Measurements from ENCODE around the gene NDUFAF8. TPM values are rescaled to one million over a fixed set of nuclear protein-coding genes. Genes with fewer than 3 reads are reported as not detected.

Gene NDUFAF8
- total RNA-seq, 4 donors from 2014 or later: 16.9 to 38.4 (median 22.3) TPM

- no peaks in the 10 kb centered on the region for H3K27me3 ChIP-seq
- no peak overlapping the region for H3K27ac ChIP-seq
- WGBS, 2 donors (ENCODE audit: low coverage in 1 of 2): no CpG with 5 or more reads among the region's 24 CpGs
- TF ChIP-seq CTCF (IDR thresholded peaks at IDR 0.05) (no peak), POLR2A (IDR thresholded peaks at IDR 0.05) (no peak), EP300 (IDR thresholded peaks at IDR 0.05) (no peak), POLR2AphosphoS5 (IDR thresholded peaks at IDR 0.05) (no peak)
- H3K36me3 ChIP-seq: peaks cover 0 to 34% of the 10 kb centered on the region in 2 donors
- ATAC-seq: no peak
- no peak overlapping the region for H3K4me3 ChIP-seq
- H3K9me3 ChIP-seq: no peaks in the 10 kb centered on the region
- H3K4me1 ChIP-seq: peaks cover 5 to 27% (median 17%) of the 10 kb centered on the region in 3 donors
These were observed 19.5 kb upstream of the NDUFAF8 start for GRCh38 chr17:81219476-81220180.

GRCh38 chr17:81221371-81221841 lies 17.7 kb upstream of the NDUFAF8 start:
- 86% methylated on average over 4 of the region's 11 CpGs; no CpG with 5 or more reads in 1 of the 2 donors for WGBS, 2 donors (ENCODE audit: low coverage in 1 of 2)
- TF ChIP-seq EP300 (IDR thresholded peaks at IDR 0.05): no peak
- peak overlapping the region in 1 of 2 donors; percentile 82 for H3K4me3 ChIP-seq

GRCh38 chr17:81221842-81222619 lies 17.1 kb upstream of the NDUFAF8 start:
- peak overlapping the region in 3 of 4 donors; percentile 41 to 76 (median 41) for H3K27ac ChIP-seq
- H3K4me3 ChIP-seq: peak overlapping the region; percentile 50 to 82
- H3K27me3 ChIP-seq: no peaks in the 10 kb centered on the region
- no CpG with 5 or more reads among the region's 24 CpGs for WGBS, 2 donors (ENCODE audit: low coverage in 1 of 2)
- peaks cover 5 to 27% (median 17%) of the 10 kb centered on the region in 3 donors for H3K4me1 ChIP-seq
- ATAC-seq: no peak
- peaks cover 0 to 24% of the 10 kb centered on the region in 2 donors for H3K36me3 ChIP-seq
- peaks cover 0 to under 1% (median 0%) of the 10 kb centered on the region in 3 donors for H3K9me3 ChIP-seq
- TF ChIP-seq EP300 (IDR thresholded peaks at IDR 0.05): no peak
- TF ChIP-seq POLR2A (IDR thresholded peaks at IDR 0.05): no peak
- TF ChIP-seq CTCF (IDR thresholded peaks at IDR 0.05): no peak
- no peak for TF ChIP-seq POLR2AphosphoS5 (IDR thresholded peaks at IDR 0.05)

More at GRCh38 chr17:81221371-81221841, 17.7 kb upstream of the NDUFAF8 start:
- ATAC-seq: no peak
- H3K27ac ChIP-seq: no peak overlapping the region
- peaks cover 5 to 27% (median 17%) of the 10 kb centered on the region in 3 donors for H3K4me1 ChIP-seq
- no peaks in the 10 kb centered on the region for H3K9me3 ChIP-seq
- H3K27me3 ChIP-seq: no peaks in the 10 kb centered on the region
- H3K36me3 ChIP-seq: peaks cover 0 to 30% of the 10 kb centered on the region in 2 donors

- peaks cover 0 to 20% of the 10 kb centered on the region in 2 donors for H3K36me3 ChIP-seq
- WGBS, 2 donors (ENCODE audit: low coverage in 1 of 2): 0% methylated on average over 4 of the region's 30 CpGs; no CpG with 5 or more reads in 1 of the 2 donors
- TF ChIP-seq POLR2AphosphoS5 (IDR thresholded peaks at IDR 0.05) (no peak), CTCF (IDR thresholded peaks at IDR 0.05) (no peak), EP300 (IDR thresholded peaks at IDR 0.05) (no peak), POLR2A (IDR thresholded peaks at IDR 0.05) (peak in 1 of 2 donors; percentile 13)
- H3K27me3 ChIP-seq: no peaks in the 10 kb centered on the region
- H3K4me3 ChIP-seq: peak overlapping the region; percentile 50 to 82
- H3K9me3 ChIP-seq: peaks cover 0 to 3% (median 0%) of the 10 kb centered on the region in 3 donors
- H3K4me1 ChIP-seq: peaks cover 5 to 27% (median 17%) of the 10 kb centered on the region in 3 donors
- peak overlapping the region in 3 of 4 donors; percentile 41 to 76 (median 41) for H3K27ac ChIP-seq
- ATAC-seq: no peak
These were observed 16.6 kb upstream of the NDUFAF8 start for GRCh38 chr17:81222620-81222905.

All from gastroesophageal sphincter (tissue), 4 donors.